Activated T-helper 1 cell treated with anti-CD3 and anti-CD28 coated beads, Interleukin-12 subunit alpha, Interleukin-12 subunit beta, Interleukin-2, Interleukin-4 antibody, amounts not matched to agents 30 ng/mL and 10 ng/mL and 1 ng/mL, durations not matched to agents 14 hours and 24 hours and 36 hours (primary cell): ENCODE data around the gene NKAIN2. TPM values are rescaled to one million over a fixed set of nuclear protein-coding genes. Genes with fewer than 3 reads are reported as not detected.
"Not testable (repeated sequence)": the region's sequence is repeated elsewhere in the genome, so short reads cannot be mapped to it uniquely, and the experiment has no call there.

Experiments used
- DNase-seq: peaks from one replicate; pipeline ENCODE4 v3.0.0; 2021; ENCODE audit warnings: low spot score
- H3K27ac Mint-ChIP-seq: one replicate; pipeline ENCODE4 v1.8.0; 2021; ENCODE audit warnings: mild to moderate bottlenecking, mixed read lengths
- H3K27me3 Mint-ChIP-seq: one replicate; pipeline ENCODE4 v1.8.0; 2022; ENCODE audit warnings: mild to moderate bottlenecking, moderate library complexity, mixed read lengths; ENCODE audit not compliant: insufficient read depth
- H3K36me3 Mint-ChIP-seq: one replicate; pipeline ENCODE4 v1.8.0; 2021; ENCODE audit warnings: low read depth, mixed read lengths
- H3K4me1 Mint-ChIP-seq: one replicate; pipeline ENCODE4 v1.8.0; 2021; ENCODE audit warnings: low read depth, mixed read lengths
- H3K4me3 Mint-ChIP-seq: one replicate; pipeline ENCODE4 v1.8.0; 2021; ENCODE audit warnings: mild to moderate bottlenecking, moderate library complexity, mixed read lengths
- H3K9me3 Mint-ChIP-seq: one replicate; pipeline ENCODE4 v1.8.0; 2021; ENCODE audit warnings: mixed read lengths
- intact Hi-C: fragments of 100-400 bp; cut with micrococcal nuclease; formaldehyde crosslinking; loops from one replicate; pipeline ENCODE4 v1.15.1; 2024
- total RNA-seq: library from RNA; stranded (reverse); gene quantifications from 2 replicates; pipeline ENCODE4 v1.2.3, GENCODE V29; 2022

The NKAIN2 gene
- total RNA-seq, 1 donor from 2014 or later: not detected

GRCh38 chr6:124339610-124340334, 536.1 kb downstream of the NKAIN2 start:
- DNase-seq: no peak
- no peaks in the 10 kb centered on the region for H3K9me3 Mint-ChIP-seq
- no peaks in the 10 kb centered on the region for H3K36me3 Mint-ChIP-seq
- intact Hi-C loops: no loop called here
- H3K27ac Mint-ChIP-seq: no peak overlapping the region
- H3K27me3 Mint-ChIP-seq: no peaks in the 10 kb centered on the region
- H3K4me1 Mint-ChIP-seq: no peaks in the 10 kb centered on the region
- H3K4me3 Mint-ChIP-seq: no peak overlapping the region

GRCh38 chr6:124348339-124348738, 544.7 kb downstream of the NKAIN2 start:
- H3K4me1 Mint-ChIP-seq, H3K36me3 Mint-ChIP-seq, H3K27me3 Mint-ChIP-seq, H3K27ac Mint-ChIP-seq, intact Hi-C loops, H3K9me3 Mint-ChIP-seq, H3K4me3 Mint-ChIP-seq, DNase-seq: not testable (repeated sequence)

GRCh38 chr6:124355146-124355545, 551.5 kb downstream of the NKAIN2 start:
- Mint-ChIP-seq H3K9me3 (no peaks in the 10 kb centered on the region), H3K27me3 (no peaks in the 10 kb centered on the region), H3K4me1 (no peaks in the 10 kb centered on the region), H3K4me3 (no peak overlapping the region), H3K27ac (no peak overlapping the region), H3K36me3 (no peaks in the 10 kb centered on the region)
- DNase-seq: no peak
- intact Hi-C loops: no loop called here

- no peak for DNase-seq
- H3K4me1 Mint-ChIP-seq: no peaks in the 10 kb centered on the region
- no peak overlapping the region for H3K27ac Mint-ChIP-seq
- intact Hi-C loops: no loop called here
- no peak overlapping the region for H3K4me3 Mint-ChIP-seq
- no peaks in the 10 kb centered on the region for H3K9me3 Mint-ChIP-seq
- H3K27me3 Mint-ChIP-seq: no peaks in the 10 kb centered on the region
- no peaks in the 10 kb centered on the region for H3K36me3 Mint-ChIP-seq
Observed at GRCh38 chr6:124356276-124356810, 552.7 kb downstream of the NKAIN2 start.

GRCh38 chr6:124356811-124357210, 553.1 kb downstream of the NKAIN2 start:
- Mint-ChIP-seq H3K27ac (no peak overlapping the region), H3K9me3 (no peaks in the 10 kb centered on the region), H3K36me3 (no peaks in the 10 kb centered on the region), H3K4me3 (no peak overlapping the region), H3K4me1 (no peaks in the 10 kb centered on the region), H3K27me3 (no peaks in the 10 kb centered on the region)
- DNase-seq: no peak
- intact Hi-C loops: no loop called here

GRCh38 chr6:124368131-124368530, 564.5 kb downstream of the NKAIN2 start:
- DNase-seq: no peak
- no peaks in the 10 kb centered on the region for H3K4me1 Mint-ChIP-seq
- H3K36me3 Mint-ChIP-seq: no peaks in the 10 kb centered on the region
- intact Hi-C loops: no loop called here
- H3K27me3 Mint-ChIP-seq: no peaks in the 10 kb centered on the region
- H3K9me3 Mint-ChIP-seq: no peaks in the 10 kb centered on the region
- H3K27ac Mint-ChIP-seq: no peak overlapping the region
- no peak overlapping the region for H3K4me3 Mint-ChIP-seq

GRCh38 chr6:124371974-124372475, 568.4 kb downstream of the NKAIN2 start:
- Mint-ChIP-seq H3K4me1 (no peaks in the 10 kb centered on the region), H3K4me3 (no peak overlapping the region), H3K36me3 (no peaks in the 10 kb centered on the region), H3K27ac (no peak overlapping the region), H3K9me3 (no peaks in the 10 kb centered on the region), H3K27me3 (no peaks in the 10 kb centered on the region)
- intact Hi-C loops: no loop called here
- no peak for DNase-seq

- DNase-seq: no peak
- H3K27ac Mint-ChIP-seq: no peak overlapping the region
- intact Hi-C loops: no loop called here
- H3K4me3 Mint-ChIP-seq: no peak overlapping the region
- no peaks in the 10 kb centered on the region for H3K27me3 Mint-ChIP-seq
- H3K9me3 Mint-ChIP-seq: no peaks in the 10 kb centered on the region
- H3K4me1 Mint-ChIP-seq: no peaks in the 10 kb centered on the region
- H3K36me3 Mint-ChIP-seq: no peaks in the 10 kb centered on the region
Observed at GRCh38 chr6:124373386-124373785, 569.7 kb downstream of the NKAIN2 start.

GRCh38 chr6:124389127-124389526, 585.5 kb downstream of the NKAIN2 start:
- H3K27me3 Mint-ChIP-seq: no peaks in the 10 kb centered on the region
- H3K4me1 Mint-ChIP-seq: no peaks in the 10 kb centered on the region
- H3K4me3 Mint-ChIP-seq: no peak overlapping the region
- H3K36me3 Mint-ChIP-seq: no peaks in the 10 kb centered on the region
- DNase-seq: no peak
- H3K9me3 Mint-ChIP-seq: no peaks in the 10 kb centered on the region
- no peak overlapping the region for H3K27ac Mint-ChIP-seq
- intact Hi-C loops: no loop called here

GRCh38 chr6:124393536-124393935, 589.9 kb downstream of the NKAIN2 start:
- intact Hi-C loops: no loop called here
- DNase-seq: no peak
- H3K36me3 Mint-ChIP-seq: no peaks in the 10 kb centered on the region
- no peaks in the 10 kb centered on the region for H3K4me1 Mint-ChIP-seq
- no peaks in the 10 kb centered on the region for H3K9me3 Mint-ChIP-seq
- no peaks in the 10 kb centered on the region for H3K27me3 Mint-ChIP-seq
- no peak overlapping the region for H3K4me3 Mint-ChIP-seq
- H3K27ac Mint-ChIP-seq: no peak overlapping the region

- no peak overlapping the region for H3K4me3 Mint-ChIP-seq
- H3K4me1 Mint-ChIP-seq: no peaks in the 10 kb centered on the region
- DNase-seq: no peak
- H3K27me3 Mint-ChIP-seq: no peaks in the 10 kb centered on the region
- intact Hi-C loops: no loop called here
- no peaks in the 10 kb centered on the region for H3K36me3 Mint-ChIP-seq
- no peak overlapping the region for H3K27ac Mint-ChIP-seq
- H3K9me3 Mint-ChIP-seq: no peaks in the 10 kb centered on the region
Observed at GRCh38 chr6:124396361-124396760, 592.7 kb downstream of the NKAIN2 start.

- no peaks in the 10 kb centered on the region for H3K27me3 Mint-ChIP-seq
- no peaks in the 10 kb centered on the region for H3K9me3 Mint-ChIP-seq
- no peaks in the 10 kb centered on the region for H3K36me3 Mint-ChIP-seq
- H3K4me1 Mint-ChIP-seq: no peaks in the 10 kb centered on the region
- H3K27ac Mint-ChIP-seq: no peak overlapping the region
- intact Hi-C loops: no loop called here
- no peak for DNase-seq
- H3K4me3 Mint-ChIP-seq: no peak overlapping the region
Observed at GRCh38 chr6:124400261-124400999, 596.8 kb downstream of the NKAIN2 start.

- H3K36me3 Mint-ChIP-seq, H3K4me3 Mint-ChIP-seq, DNase-seq, H3K27me3 Mint-ChIP-seq, H3K27ac Mint-ChIP-seq, H3K9me3 Mint-ChIP-seq, intact Hi-C loops, H3K4me1 Mint-ChIP-seq: not testable (repeated sequence)
Observed at GRCh38 chr6:124410425-124410824, 606.8 kb downstream of the NKAIN2 start.
